ENCODE data around the gene VGLL1.

Gene VGLL1

GRCh38 chrX:136541294-136541693 is 9.3 kb downstream of the VGLL1 start:
- no peak overlapping the region for H3K4me3 ChIP-seq (ENCODE audit: low read depth, low read length)
- POLR2A ChIA-PET: no interaction called here
- CTCF ChIA-PET: no interaction called here
- no peak for DNase-seq (ENCODE audit: low read depth, low spot score)
- TF ChIP-seq CTCF (IDR thresholded peaks at IDR 0.05; ENCODE audit: insufficient read depth, low read length, missing control alignments): no peak

- CTCF ChIA-PET: no interaction called here
- no peak for DNase-seq (ENCODE audit: low read depth, low spot score)
- POLR2A ChIA-PET: interaction anchor here (0.7 kb wide), 1 partner anchor 11 kb away, joined by 3 read pairs; no protein-coding TSS in a partner anchor
- no peak for TF ChIP-seq CTCF (IDR thresholded peaks at IDR 0.05; ENCODE audit: insufficient read depth, low read length, missing control alignments)
- no peak overlapping the region for H3K4me3 ChIP-seq (ENCODE audit: low read depth, low read length)
Measured at GRCh38 chrX:136542281-136542680, 10.3 kb downstream of the VGLL1 start.

GRCh38 chrX:136546371-136546781 is 14.4 kb downstream of the VGLL1 start:
- no peak for TF ChIP-seq CTCF (IDR thresholded peaks at IDR 0.05; ENCODE audit: insufficient read depth, low read length, missing control alignments)
- CTCF ChIA-PET: no interaction called here

GRCh38 chrX:136549226-136549625 is 17.2 kb downstream of the VGLL1 start:
- DNase-seq (ENCODE audit: low read depth, low spot score): no peak
- no peak for TF ChIP-seq CTCF (IDR thresholded peaks at IDR 0.05; ENCODE audit: insufficient read depth, low read length, missing control alignments)

More at GRCh38 chrX:136546371-136546781, 14.4 kb downstream of the VGLL1 start:
- POLR2A ChIA-PET: no interaction called here
- H3K4me3 ChIP-seq (ENCODE audit: low read depth, low read length): no peak overlapping the region
- no peak for DNase-seq (ENCODE audit: low read depth, low spot score)

GRCh38 chrX:136551410-136551809 is 19.4 kb downstream of the VGLL1 start:
- CTCF ChIA-PET: no interaction called here
- DNase-seq (ENCODE audit: low read depth, low spot score): no peak
- POLR2A ChIA-PET: no interaction called here
- no peak for TF ChIP-seq CTCF (IDR thresholded peaks at IDR 0.05; ENCODE audit: insufficient read depth, low read length, missing control alignments)
- H3K4me3 ChIP-seq (ENCODE audit: low read depth, low read length): no peak overlapping the region

More at GRCh38 chrX:136549226-136549625, 17.2 kb downstream of the VGLL1 start:
- CTCF ChIA-PET: no interaction called here
- POLR2A ChIA-PET: no interaction called here
- H3K4me3 ChIP-seq (ENCODE audit: low read depth, low read length): no peak overlapping the region

GRCh38 chrX:136555694-136556093 is 23.7 kb downstream of the VGLL1 start:
- POLR2A ChIA-PET: no interaction called here
- CTCF ChIA-PET: no interaction called here
- no peak overlapping the region for H3K4me3 ChIP-seq (ENCODE audit: low read depth, low read length)
- no peak for TF ChIP-seq CTCF (IDR thresholded peaks at IDR 0.05; ENCODE audit: insufficient read depth, low read length, missing control alignments)
- no peak for DNase-seq (ENCODE audit: low read depth, low spot score)
